ENCODE results near the gene GSTP1.
A peak's percentile ranks its signal among the peaks of the same experiment; 100 is the strongest.
"Not testable (repeated sequence)": the region's sequence is repeated elsewhere in the genome, so short reads cannot be mapped to it uniquely, and the experiment has no call there.

Gene GSTP1

DNA sequence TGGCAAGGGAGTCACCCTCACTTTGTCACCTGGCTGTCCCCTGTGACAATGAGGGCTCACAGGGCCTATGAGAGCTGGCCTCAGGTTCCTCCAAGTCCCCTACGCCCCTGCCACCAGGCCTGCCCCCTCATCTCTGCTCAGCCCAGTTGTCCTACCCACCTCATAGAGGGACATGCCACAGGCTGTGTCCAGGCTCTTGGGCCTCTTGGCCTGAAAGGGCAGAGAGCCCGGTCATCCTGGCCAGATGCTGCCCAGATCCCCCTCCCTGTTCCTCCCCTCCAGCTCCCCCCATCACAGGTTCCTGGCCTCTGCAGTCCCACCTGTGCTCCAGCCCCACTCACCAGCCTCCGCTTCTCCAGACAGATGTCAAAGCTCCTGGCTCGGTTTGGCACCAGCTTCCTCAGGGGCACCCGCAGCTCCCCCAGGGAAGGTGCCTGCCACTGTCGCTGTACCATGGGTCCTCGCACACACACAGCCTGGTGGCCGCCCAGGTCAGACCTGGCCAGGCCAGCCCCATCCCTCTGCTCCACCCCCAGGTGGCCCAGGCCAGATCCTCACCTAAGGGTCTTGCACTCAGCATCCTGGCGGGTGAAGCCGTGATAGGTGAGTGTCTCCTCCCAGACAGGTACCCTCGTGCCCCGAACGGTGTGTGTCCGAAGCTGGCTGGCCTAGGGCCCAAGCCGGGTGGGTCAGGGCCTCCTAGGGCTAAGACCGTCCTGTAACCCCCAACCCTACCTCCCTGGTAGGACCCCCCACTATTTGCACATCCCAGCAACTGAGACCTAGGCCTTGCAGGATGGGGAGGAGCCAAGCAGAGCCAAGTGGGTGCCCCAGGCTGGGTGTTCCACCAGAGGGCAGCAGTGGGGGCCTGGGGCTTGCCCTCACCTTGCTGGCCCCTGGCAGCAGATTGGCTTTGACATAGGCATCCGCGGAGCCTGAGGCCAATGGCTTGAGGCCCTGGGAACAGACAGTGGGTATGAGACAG lies 31.4 kb downstream of the GSTP1 start:
- peak; percentile 92 for TF ChIP-seq CTCF (conservative IDR thresholded peaks at IDR 0.05)
- TF ChIP-seq ZFX (IDR thresholded peaks at IDR 0.05) = no peak
- no peak overlapping the region for H3K27ac ChIP-seq

GRCh38 chr11:67615728-67616430 lies 32.3 kb downstream of the GSTP1 start:
- TF ChIP-seq ZFX (IDR thresholded peaks at IDR 0.05) (no peak), CTCF (conservative IDR thresholded peaks at IDR 0.05) (peak; percentile 73)
- no peak overlapping the region for H3K27ac ChIP-seq

DNA sequence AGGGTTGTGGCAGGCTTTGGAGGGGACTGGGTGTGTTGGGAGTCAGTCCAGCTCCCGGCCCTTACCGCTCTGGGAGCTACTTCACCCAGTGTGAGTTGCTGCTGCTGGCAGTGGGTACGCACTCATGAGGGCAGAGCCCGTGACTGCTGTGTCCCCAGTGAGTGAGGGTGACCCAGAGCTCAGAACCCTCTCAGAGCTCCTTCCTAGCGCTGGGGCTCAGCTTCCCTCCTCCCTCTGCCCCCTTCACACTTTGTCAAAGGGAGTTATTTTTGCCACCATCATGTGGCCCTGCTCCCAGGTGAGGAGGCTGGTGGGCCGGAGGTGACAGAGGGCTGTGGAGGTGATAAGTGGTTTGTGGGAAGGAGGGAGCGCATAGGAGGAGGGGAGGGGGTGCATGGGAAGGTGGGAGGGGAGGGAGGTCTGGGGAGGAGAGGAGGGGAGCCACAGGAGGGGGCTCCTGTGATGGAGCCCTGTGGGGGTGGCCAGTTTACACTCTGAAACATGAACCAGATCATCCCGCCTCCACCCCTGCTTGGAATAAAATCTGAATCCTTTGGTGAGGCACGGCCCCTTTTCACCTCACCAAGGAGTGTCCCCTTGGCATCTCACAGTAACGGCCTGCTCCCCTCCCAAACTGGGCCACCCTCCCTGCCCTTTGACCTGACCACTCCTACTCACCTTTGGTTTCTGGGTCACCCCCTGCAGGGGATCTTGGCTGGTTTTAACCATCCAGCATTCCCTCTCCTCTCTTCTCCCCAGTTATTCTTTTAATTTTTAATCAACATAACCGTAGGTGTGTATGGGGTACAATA lies 33.0 kb downstream of the GSTP1 start:
- H3K27ac ChIP-seq = no peak overlapping the region
- no peak for TF ChIP-seq ZFX (IDR thresholded peaks at IDR 0.05)
- TF ChIP-seq CTCF (conservative IDR thresholded peaks at IDR 0.05) = no peak

DNA sequence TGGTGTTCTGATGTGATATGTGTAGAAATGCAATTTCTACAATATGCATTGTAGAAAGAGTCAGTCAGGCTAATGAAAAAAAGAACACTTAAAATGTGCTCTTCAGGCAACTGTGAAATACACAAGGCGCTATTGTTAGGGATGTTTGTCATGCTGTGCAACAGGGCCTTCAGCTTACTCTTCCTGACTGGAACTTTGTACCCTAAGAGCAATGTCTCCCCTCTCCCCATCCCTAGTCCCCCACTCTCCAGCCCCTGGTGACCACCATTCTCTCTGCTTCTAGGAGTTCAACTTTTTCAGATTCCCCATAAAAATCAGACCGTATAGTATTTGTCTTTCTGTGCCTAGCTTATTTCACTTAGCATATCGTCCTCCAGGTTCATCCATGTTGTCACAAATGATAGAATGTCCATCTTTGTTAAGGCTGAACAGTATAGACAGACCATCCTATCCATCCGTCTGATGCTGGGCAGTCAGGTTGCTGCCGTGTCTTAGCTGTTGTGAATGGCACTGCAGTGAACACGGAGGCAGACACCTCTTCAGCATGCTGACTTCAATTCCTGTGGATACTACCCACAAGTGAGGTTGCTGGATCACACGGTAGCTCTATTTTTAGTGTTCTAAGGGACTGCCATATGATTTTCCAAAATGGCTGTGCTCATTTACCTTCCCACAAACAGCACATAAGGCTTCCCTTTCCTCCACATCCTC lies 33.8 kb downstream of the GSTP1 start:
- no peak overlapping the region for H3K27ac ChIP-seq
- no peak for TF ChIP-seq CTCF (conservative IDR thresholded peaks at IDR 0.05)
- TF ChIP-seq ZFX (IDR thresholded peaks at IDR 0.05) = no peak

GRCh38 chr11:67618901-67619659 lies 35.5 kb downstream of the GSTP1 start:
- not testable (repeated sequence) for H3K27ac ChIP-seq

DNA sequence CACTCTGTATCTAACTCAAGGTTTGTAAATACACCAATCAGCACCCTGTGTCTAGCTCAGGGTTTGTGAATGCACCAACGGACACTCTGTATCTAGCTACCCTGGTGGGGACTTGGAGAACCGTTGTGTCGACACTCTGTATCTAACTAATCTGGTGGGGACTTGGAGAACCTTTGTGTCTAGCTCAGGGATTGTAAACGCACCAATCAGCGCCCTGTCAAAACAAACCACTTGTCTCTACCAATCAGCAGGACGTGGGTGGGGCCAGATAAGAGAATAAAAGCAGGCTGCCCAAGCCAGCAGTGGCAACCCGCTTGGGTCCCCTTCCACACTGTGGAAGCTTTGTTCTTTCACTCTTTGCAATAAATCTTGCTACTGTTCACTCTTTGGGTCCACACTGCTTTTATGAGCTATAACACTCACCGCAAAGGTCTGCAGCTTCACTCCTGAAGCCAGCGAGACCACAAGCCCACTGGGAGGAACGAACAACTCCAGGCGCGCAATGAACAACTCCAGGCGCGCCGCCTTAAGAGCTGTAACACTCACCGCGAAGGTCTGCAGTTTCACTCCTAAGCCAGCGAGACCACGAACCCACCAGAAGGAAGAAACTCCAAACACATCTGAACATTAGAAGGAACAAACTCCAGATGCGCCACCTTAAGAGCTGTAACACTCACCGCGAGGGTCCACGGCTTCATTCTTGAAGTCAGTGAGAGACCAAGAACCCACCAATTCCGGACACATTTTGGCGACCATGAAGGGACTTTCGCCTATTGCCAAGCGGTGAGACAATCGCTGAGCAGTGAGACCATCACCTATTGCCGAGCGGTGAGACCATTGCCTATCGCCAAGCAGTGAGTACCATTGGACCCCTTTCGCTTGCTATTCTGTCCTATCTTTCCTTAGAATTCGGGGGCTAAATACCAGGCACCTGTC lies 36.3 kb downstream of the GSTP1 start:
- not testable (repeated sequence) for H3K27ac ChIP-seq

DNA sequence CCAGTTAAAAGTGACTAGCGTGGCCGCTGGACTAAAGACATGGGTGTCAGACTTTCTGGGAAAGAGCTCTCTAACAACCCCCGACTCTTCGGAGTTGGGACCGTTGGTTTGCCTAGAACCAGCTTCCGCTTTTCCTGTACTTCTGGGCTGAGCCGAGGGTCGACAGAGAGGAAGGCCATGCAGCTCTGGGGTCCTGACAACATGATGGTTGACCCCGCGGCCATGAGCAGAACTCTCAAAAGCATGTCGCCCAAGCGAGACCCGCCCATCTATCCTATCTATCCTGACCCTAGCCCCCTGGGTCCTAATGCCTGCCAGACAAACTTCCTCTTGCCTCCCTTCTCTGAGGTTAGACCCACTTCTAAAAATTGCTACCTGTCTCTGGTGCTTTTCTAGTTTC lies 37.0 kb downstream of the GSTP1 start:
- H3K27ac ChIP-seq = not testable (repeated sequence)

DNA sequence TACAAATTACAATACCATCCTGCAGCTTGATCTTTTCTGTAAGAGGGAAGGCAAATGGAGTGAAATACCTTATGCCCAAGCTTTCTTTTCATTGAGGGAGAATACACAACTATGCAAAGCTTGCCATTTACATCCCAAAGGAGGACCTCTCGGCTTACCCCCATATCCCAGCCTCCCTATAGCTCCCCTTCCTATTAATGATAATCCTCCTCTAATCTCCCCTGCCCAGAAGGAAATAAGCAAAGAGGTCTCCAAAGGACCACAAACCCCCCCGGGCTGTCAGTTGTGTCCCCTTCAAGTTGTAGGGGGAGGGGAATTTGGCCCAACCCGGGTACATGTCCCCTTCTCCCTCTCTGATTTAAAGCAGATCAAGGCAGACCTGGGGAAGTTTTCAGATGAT lies 38.3 kb downstream of the GSTP1 start:
- H3K27ac ChIP-seq = not testable (repeated sequence)

DNA sequence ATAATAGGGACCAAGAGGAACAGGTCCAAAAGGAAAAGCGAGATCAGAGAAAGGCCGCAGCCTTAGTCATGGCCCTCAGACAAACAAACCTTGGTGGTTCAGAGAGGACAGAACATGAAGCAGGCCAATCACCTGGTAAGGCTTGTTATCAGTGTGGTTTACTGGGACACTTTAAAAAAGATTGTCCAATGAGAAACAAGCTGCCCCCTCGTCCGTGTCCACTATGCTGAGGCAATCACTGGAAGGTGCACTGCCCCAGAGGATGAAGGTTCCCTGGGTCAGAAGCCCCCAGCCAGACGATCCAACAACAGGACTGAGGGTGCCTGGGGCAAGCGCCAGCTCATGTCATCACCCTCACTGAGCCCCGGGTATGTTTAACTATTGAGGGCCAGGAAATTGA lies 39.3 kb downstream of the GSTP1 start:
- H3K27ac ChIP-seq = not testable (repeated sequence)

DNA sequence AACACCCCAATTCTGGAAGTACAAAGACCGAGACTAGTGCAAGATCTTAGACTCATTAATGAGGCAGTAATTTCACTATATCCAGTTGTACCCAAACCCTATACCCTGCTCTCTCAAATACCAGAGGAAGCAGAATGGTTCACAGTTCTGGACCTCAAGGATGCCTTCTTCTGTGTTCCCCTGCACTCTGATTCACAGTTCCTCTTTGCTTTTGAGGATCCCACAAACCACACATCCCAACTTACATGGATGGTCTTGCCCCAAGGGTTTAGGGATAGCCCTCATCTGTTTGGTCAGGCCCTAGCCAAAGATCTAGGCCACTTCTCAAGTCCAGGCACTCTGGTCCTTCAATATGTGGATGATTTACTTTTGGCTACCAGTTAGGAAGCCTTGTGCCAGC lies 40.2 kb downstream of the GSTP1 start:
- H3K27ac ChIP-seq = not testable (repeated sequence)

GRCh38 chr11:67626131-67626833 lies 42.7 kb downstream of the GSTP1 start:
- H3K27ac ChIP-seq = not testable (repeated sequence)

Data from C4-2B (cell line).